ENCODE measurements around the gene BABAM2. TPM values are rescaled to one million over a fixed set of nuclear protein-coding genes. Genes with fewer than 3 reads are reported as not detected.
"Not testable (repeated sequence)": the region's sequence is repeated elsewhere in the genome, so short reads cannot be mapped to it uniquely, and the experiment has no call there.

Gene BABAM2
- total RNA-seq, 1 experiment from 2014 or later = 58.8 TPM

- no peak for DNase-seq (ENCODE audit: extremely low read depth, low read depth)
Measured at GRCh38 chr2:28009732-28010131, 119.2 kb downstream of the BABAM2 start.

GRCh38 chr2:28011322-28011737, 120.8 kb downstream of the BABAM2 start:
- no peak for DNase-seq (ENCODE audit: extremely low read depth, low read depth)

DNA sequence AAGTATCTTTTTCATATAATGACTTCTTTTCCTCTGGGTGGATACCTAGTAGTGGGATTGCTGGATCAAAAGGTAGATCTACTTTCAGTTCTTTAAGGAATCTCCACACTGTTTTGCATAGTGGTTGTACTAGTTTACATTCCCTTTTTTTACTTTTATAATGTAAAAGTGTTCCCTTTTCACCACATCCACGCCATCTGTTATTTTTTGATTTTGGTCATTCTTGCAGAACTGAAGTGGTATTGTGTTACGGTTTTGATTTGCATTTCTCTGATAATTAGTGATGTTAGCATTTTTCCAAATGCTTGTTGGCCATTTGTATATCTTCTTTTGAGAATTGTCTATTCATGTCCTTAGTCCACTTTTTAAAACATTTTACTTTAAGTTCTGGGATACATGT, 127.9 kb downstream of the BABAM2 start:
- not testable (repeated sequence) for DNase-seq (ENCODE audit: extremely low read depth, low read depth)

DNA sequence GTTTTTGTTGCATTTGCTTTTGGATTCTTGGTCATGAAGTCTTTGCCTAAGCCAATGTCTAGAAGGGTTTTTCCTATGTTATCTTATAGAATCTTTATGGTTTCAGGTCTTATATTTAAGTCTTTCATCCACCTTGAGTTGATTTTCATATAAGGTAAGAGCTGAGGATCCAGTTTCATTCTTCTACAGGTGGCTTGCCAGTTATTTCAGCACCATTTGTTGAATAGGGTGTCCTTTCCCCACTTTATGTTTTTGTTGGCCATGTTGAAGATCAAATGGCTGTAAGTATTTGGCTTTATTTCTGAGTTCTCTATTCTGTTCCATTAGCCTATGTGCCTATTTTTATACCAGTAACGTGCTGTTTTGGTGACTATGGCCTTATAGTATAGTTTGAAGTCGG, 129.0 kb downstream of the BABAM2 start:
- DNase-seq (ENCODE audit: extremely low read depth, low read depth) = not testable (repeated sequence)

- DNase-seq (ENCODE audit: extremely low read depth, low read depth) = no peak
Measured at GRCh38 chr2:28021898-28022297, 131.4 kb downstream of the BABAM2 start.

DNA sequence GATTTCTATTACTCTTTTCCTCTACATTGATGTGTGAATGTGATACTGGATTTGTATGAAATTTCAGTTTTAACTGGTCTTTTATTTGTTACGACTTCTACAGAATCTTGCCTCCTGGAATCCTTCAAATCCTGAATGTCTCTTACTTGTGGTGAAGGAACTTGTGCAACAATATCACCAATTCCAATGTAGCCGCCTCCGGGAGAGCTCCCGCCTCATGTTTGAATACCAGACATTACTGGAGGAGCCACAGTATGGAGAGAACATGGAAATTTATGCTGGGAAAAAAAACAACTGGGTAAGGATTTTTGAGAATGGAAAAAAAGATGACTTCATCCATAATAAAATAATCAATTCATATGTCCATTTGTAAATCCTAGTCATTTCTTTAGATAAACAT, 134.6 kb downstream of the BABAM2 start:
- DNase-seq (ENCODE audit: extremely low read depth, low read depth) = no peak

GRCh38 chr2:28026230-28026629, 135.7 kb downstream of the BABAM2 start:
- not testable (repeated sequence) for DNase-seq (ENCODE audit: extremely low read depth, low read depth)

- no peak for DNase-seq (ENCODE audit: extremely low read depth, low read depth)
Measured at GRCh38 chr2:28028025-28028424, 137.5 kb downstream of the BABAM2 start.

GRCh38 chr2:28030600-28030999, 140.1 kb downstream of the BABAM2 start:
- no peak for DNase-seq (ENCODE audit: extremely low read depth, low read depth)

- no peak for DNase-seq (ENCODE audit: extremely low read depth, low read depth)
Measured at GRCh38 chr2:28032816-28033215, 142.3 kb downstream of the BABAM2 start.

DNA sequence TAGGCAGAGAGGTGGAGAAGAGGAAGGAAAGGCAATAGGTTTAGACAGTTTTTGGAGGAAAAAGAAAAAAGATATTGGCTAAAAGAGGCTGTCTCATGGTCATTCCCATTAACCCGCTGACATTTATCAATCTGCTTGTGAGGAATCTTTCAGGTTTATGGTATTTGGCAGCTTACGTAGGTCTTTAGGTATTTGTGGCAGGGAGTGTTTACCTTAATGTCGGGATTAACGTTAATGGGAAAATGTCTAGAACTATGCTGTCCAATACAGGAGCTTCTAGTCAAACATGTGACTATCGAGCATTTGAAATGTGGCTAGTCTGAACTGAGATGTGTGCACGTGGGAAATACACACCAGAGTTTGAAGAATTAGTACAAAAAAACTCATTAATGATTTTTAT, 144.2 kb downstream of the BABAM2 start:
- DNase-seq (ENCODE audit: extremely low read depth, low read depth) = no peak

- DNase-seq (ENCODE audit: extremely low read depth, low read depth) = no peak
Measured at GRCh38 chr2:28035163-28035690, 144.7 kb downstream of the BABAM2 start.

DNA sequence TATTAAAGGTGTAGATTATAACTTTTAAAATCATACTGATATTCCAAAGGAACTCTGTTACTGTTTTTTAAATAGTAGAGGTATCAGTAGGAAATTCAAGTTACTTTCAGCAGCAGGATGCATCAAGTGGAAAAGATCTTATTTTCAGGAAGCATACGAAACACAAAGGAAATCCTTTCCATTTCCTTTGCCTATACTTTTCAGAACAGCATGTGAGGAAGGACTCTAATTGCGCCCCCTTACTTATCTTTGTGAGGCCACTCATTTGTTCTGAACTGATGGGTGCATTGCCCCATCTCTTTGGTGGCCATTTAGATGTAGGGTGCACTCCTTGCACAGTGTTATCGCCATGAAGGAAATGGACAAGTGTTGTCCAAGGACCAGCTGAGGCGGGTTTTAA, 145.3 kb downstream of the BABAM2 start:
- no peak for DNase-seq (ENCODE audit: extremely low read depth, low read depth)

GRCh38 chr2:28036307-28036706, 145.8 kb downstream of the BABAM2 start:
- DNase-seq (ENCODE audit: extremely low read depth, low read depth) = no peak

DNA sequence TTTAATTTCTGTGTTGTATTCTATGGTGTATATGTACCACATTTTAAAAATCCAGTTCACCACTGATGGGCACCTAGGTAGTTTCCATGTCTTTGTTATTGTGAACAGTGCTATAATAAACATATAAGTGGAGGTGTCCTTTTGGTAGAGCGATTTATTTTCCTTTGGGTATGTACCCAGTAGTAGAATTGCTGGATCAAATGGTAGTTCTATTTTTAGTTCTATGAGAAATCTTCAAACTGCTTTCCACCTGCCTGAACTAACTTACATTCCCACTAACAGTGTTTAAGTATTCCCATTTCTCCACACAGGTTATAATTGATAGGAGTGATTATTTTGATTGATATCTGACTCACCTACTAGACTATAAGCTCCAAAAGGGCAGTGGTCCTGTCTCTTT, 148.2 kb downstream of the BABAM2 start:
- DNase-seq (ENCODE audit: extremely low read depth, low read depth) = no peak

DNA sequence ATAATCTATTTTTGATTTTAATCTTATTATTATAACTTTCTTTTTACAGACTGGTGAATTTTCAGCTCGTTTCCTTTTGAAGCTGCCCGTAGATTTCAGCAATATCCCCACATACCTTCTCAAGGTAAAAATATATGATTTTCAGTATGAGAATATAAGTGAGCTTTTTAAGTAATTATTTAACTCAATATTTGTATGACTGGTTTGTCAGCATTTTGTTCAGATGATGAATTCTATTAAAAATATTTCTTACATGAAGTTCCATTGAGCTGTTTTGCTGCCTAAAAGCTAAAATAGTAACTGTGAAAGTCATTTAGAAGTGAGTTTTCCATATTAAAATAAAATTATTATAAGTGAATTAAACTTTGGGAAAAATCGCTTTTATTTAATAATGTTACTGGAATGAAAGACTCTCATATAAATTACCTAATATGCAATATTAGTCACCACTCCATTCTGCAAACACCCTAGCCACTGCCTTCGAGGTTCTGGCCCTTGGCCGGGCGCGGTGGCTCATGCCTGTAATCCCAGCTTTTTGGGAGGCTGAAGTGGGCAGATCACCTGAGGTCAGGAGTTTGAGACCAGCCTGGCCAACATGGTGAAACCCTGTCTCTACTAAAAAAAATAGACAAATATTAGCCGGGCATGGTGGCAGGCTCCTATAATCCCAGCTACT, 155.3 kb downstream of the BABAM2 start:
- no peak for DNase-seq (ENCODE audit: extremely low read depth, low read depth)

- no peak for DNase-seq (ENCODE audit: extremely low read depth, low read depth)
Measured at GRCh38 chr2:28046921-28047320, 156.4 kb downstream of the BABAM2 start.

DNA sequence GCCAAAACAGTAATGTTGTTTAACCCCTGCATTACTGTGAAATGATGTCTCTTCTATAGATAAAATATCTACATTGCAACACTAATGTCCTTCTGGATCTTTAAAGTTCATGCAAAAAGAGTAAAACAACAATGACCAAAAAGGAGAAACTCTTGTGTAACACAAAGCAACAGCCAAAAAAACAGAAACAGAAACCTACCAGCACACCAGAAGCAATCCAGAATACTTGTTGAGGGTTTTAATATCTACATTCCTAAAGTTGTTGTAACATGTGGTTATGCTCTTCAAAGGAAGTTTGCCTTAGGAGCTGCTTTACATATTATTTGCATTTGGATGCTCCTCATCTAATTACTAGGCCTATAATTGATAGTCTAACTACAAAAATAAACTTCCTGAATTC, 157.2 kb downstream of the BABAM2 start:
- DNase-seq (ENCODE audit: extremely low read depth, low read depth) = no peak

DNA sequence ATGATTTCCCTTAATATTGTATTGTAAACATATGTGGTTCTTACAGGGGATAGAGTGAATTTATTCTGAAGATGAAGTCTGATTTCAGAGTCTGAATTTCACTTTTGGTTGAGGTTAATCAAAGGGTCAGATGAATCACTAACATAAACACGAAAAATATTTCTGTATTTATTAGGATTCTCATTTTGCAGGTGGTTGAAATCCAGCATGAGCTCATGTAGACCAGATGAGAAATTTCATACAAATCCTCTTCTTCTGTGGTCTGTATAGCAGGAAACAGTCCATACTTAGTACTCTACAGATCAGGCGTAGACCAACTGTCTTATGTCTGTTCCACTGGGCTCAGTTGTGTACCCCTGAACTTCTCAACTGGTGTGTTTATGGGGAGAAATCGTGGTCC, 157.8 kb downstream of the BABAM2 start:
- no peak for DNase-seq (ENCODE audit: extremely low read depth, low read depth)

- DNase-seq (ENCODE audit: extremely low read depth, low read depth) = no peak
Measured at GRCh38 chr2:28049416-28049815, 158.9 kb downstream of the BABAM2 start.

- no peak for DNase-seq (ENCODE audit: extremely low read depth, low read depth)
Measured at GRCh38 chr2:28049899-28050298, 159.4 kb downstream of the BABAM2 start.

DNA sequence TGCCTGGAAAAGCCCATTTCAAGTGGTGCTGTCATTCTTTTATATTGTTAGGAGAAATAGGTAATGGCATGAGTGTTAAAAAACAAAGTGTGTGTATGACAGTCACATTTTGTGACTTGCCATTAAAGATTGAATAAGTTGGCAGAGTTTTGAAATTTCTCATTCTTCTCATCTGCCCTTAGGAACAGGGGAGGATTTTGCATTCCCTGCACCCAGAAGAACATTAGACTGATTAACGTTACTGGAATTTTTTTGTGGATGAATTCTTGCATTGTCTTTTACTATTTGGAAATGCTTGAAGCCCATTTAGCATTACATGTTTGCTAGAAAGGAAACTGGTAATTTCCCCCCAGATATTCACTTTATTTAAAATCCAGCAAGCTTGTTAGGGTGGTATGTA, 162.2 kb downstream of the BABAM2 start:
- no peak for DNase-seq (ENCODE audit: extremely low read depth, low read depth)

DNA sequence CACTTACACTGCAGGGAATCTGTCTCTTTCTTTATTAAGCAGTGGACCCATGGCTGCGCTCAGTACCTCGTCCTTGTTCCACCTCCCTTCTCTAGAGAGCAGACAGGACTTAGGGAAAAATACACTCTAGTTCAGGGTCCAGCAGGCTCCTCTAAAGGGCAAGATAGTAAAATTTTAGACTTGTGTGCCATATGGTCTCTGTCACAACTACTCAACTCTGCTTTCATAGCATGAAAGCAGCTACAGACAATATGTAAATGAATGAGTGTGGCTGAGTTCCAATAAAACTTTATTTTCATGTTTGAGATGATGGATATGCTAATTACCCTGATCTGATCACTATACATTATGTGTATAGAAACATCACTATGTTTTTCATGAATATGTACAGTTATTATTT, 163.1 kb downstream of the BABAM2 start:
- DNase-seq (ENCODE audit: extremely low read depth, low read depth) = no peak
